Esophagus muscularis mucosa (tissue), 4 donors: Measurements from ENCODE around the gene FFAR1. TPM values are rescaled to one million over a fixed set of nuclear protein-coding genes. Genes with fewer than 3 reads are reported as not detected.
A peak's percentile ranks its signal among the peaks of the same experiment; 100 is the strongest.

ENCODE experiments used
- DNase-seq: peaks from one replicate; pipeline ENCODE4 v3.0.0-alpha.2; 2017; ENCODE audit errors: extremely low spot score
- H3K27ac ChIP-seq, 4 donors: fragments of 200-600 bp; sonication (generic); replicated peaks in 1 of 4; 1 replicate in 3 of 4; 2 replicates in 1 of 4; pipeline ENCODE4 v1.5.1; 2016 to 2019; ENCODE audit warnings: mild to moderate bottlenecking in 1 of 4
- H3K27me3 ChIP-seq, 4 donors: fragments of 200-600 bp; sonication (generic); one replicate each; pipeline versions ENCODE4 v1.5.1 to v1.6.0; 2016 to 2019
- H3K36me3 ChIP-seq, 4 donors: fragments of 200-600 bp; sonication (generic); one replicate each; pipeline ENCODE4 v1.5.1; 2016 to 2019
- H3K4me1 ChIP-seq, 4 donors: fragments of 200-600 bp; sonication (generic); one replicate each; pipeline ENCODE4 v1.5.1; 2016 to 2019
- H3K4me3 ChIP-seq, 4 donors: fragments of 200-600 bp; sonication (generic); 1 replicate in 2 of 4; 2 replicates in 2 of 4; pipeline ENCODE4 v1.5.1; 2016 to 2019; ENCODE audit warnings: mild to moderate bottlenecking in 4 of 4, moderate library complexity in 1 of 4
- H3K9me3 ChIP-seq, 4 donors: fragments of 200-600 bp; sonication (generic); 1 replicate in 3 of 4; 2 replicates in 1 of 4; pipeline ENCODE4 v1.5.1; 2016 to 2019
- CTCF ChIP-seq, 3 experiments: fragments of 200-600 bp in 2 of 3; fragments of 450-650 bp in 1 of 3; sonication (generic) in 2 of 3; IDR thresholded peaks; one replicate each; pipeline ENCODE4 v1.5.1; 2017 to 2019; ENCODE audit warnings: antibody characterized with exemption in 3 of 3, mild to moderate bottlenecking in 2 of 3, moderate library complexity in 1 of 3
- EP300 ChIP-seq: sonication (generic); formaldehyde crosslinking; IDR thresholded peaks from one replicate; pipeline ENCODE4 v1.6.1; 2017; ENCODE audit warnings: antibody characterized with exemption
- POLR2A ChIP-seq: fragments of 450-650 bp; IDR thresholded peaks from one replicate; pipeline ENCODE4 v1.6.1; 2017; ENCODE audit warnings: antibody characterized with exemption, moderate library complexity, mild to moderate bottlenecking, low read depth
- POLR2AphosphoS5 ChIP-seq, 2 donors: sonication (generic); formaldehyde crosslinking; IDR thresholded peaks; one replicate each; pipeline ENCODE4 v1.6.1; 2017; ENCODE audit warnings: antibody characterized with exemption in 2 of 2
- WGBS: methylation state at CpG from one replicate; pipeline ENCODE4 v1.1.5; 2018; 5-methylcytosine and 5-hydroxymethylcytosine counted together
- intact Hi-C: fragments of 100-400 bp; cut with DNase I; formaldehyde crosslinking; loops from one replicate; pipeline ENCODE4 v1.15.1; 2023
- total RNA-seq, 4 donors: library from RNA; depleted of rRNA; stranded (reverse); fragments of >200 nt; gene quantifications; one replicate each; pipeline versions ENCODE4 v1.1.0 to v1.2.1, GENCODE V29; 2016

FFAR1 gene
- total RNA-seq, 4 donors from 2014 or later: not detected

GRCh38 chr19:35317464-35318043, 30.1 kb upstream of the FFAR1 start:
- Histone ChIP-seq H3K9me3 (peaks cover 0 to 10% (median 5%) of the 10 kb centered on the region in 4 donors), H3K4me3 (no peak overlapping the region), H3K27ac (no peak overlapping the region), H3K27me3 (peaks cover 0 to 42% (median 0%) of the 10 kb centered on the region in 4 donors), H3K4me1 (peaks cover 0 to 8% (median 0%) of the 10 kb centered on the region in 4 donors), H3K36me3 (no peaks in the 10 kb centered on the region)
- intact Hi-C loops: no loop called here
- WGBS: 71% methylated on average over 7 of the region's 7 CpGs
- DNase-seq: no peak
- TF ChIP-seq POLR2AphosphoS5 (IDR thresholded peaks at IDR 0.05): no peak
- TF ChIP-seq CTCF (IDR thresholded peaks at IDR 0.05): no peak
- no peak for TF ChIP-seq EP300
- TF ChIP-seq POLR2A: no peak

GRCh38 chr19:35318679-35319448, 28.8 kb upstream of the FFAR1 start:
- TF ChIP-seq POLR2A: no peak
- TF ChIP-seq CTCF (IDR thresholded peaks at IDR 0.05): no peak
- peak in 1 of 2 donors; percentile 54 for TF ChIP-seq POLR2AphosphoS5 (IDR thresholded peaks at IDR 0.05)
- TF ChIP-seq EP300: no peak
- Histone ChIP-seq H3K36me3 (no peaks in the 10 kb centered on the region), H3K9me3 (peaks cover 0 to 10% (median 5%) of the 10 kb centered on the region in 4 donors), H3K27me3 (peaks cover 0 to 33% (median 0%) of the 10 kb centered on the region in 4 donors), H3K4me3 (no peak overlapping the region), H3K4me1 (peaks cover 0 to 8% (median 0%) of the 10 kb centered on the region in 4 donors), H3K27ac (peak overlapping the region in 2 of 4 donors; percentile 40 to 42)
- intact Hi-C loops: no loop called here
- WGBS: 60% methylated on average over 13 of the region's 16 CpGs
- DNase-seq: no peak

DNA sequence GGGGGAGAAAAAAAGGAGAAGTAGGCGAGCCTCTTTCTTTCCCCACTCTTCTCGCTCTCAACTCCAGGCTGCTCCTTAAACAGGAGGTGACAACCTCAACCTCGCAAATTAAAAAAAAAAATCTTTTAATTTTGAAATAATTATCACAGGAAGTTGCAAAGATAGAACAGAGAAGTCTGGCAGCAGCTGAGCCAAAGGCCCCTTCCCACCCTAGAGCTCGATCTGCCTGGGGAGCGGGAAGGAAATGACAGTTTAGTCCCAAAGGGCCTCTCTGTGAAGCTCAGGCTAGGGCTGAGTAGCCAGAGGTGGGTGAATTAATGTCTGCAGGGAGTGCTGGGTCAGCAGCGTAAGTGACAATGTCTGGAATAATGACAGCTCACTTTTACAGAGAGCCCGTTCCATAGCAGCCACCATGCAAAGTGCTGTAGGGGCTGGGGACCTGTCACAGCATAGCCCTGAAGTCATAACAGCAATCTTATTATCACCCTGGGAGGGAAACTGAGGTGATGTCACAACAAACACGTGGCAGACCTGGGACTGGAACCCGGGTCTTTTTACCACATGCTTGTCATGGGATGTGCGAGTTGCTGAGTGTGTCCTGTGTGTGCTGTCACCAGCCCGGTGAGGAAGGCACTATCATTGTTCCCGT, 27.5 kb upstream of the FFAR1 start:
- Histone ChIP-seq H3K9me3 (peaks cover 0 to 10% (median 5%) of the 10 kb centered on the region in 4 donors), H3K36me3 (no peaks in the 10 kb centered on the region), H3K27me3 (peaks cover 0 to 29% (median 0%) of the 10 kb centered on the region in 4 donors), H3K4me1 (peaks cover 0 to 8% (median 0%) of the 10 kb centered on the region in 4 donors), H3K27ac (no peak overlapping the region), H3K4me3 (no peak overlapping the region)
- intact Hi-C loops: no loop called here
- no peak for DNase-seq
- 63% methylated on average over 12 of the region's 12 CpGs for WGBS
- no peak for TF ChIP-seq POLR2AphosphoS5 (IDR thresholded peaks at IDR 0.05)
- TF ChIP-seq POLR2A: no peak
- TF ChIP-seq CTCF (IDR thresholded peaks at IDR 0.05): no peak

- Histone ChIP-seq H3K4me1 (peaks cover 0 to 8% (median 0%) of the 10 kb centered on the region in 4 donors), H3K27me3 (peaks cover 0 to 20% (median 0%) of the 10 kb centered on the region in 4 donors), H3K27ac (no peak overlapping the region), H3K36me3 (no peaks in the 10 kb centered on the region), H3K9me3 (peaks cover 0 to 10% (median 5%) of the 10 kb centered on the region in 4 donors), H3K4me3 (no peak overlapping the region)
- DNase-seq: no peak
- TF ChIP-seq CTCF (IDR thresholded peaks at IDR 0.05): no peak
- no peak for TF ChIP-seq EP300
- no peak for TF ChIP-seq POLR2A
- TF ChIP-seq POLR2AphosphoS5 (IDR thresholded peaks at IDR 0.05): no peak
- WGBS: 86% methylated on average over 2 of the region's 2 CpGs
- intact Hi-C loops: no loop called here
These were observed 26.4 kb upstream of the FFAR1 start for GRCh38 chr19:35321291-35321690.
